Measurements from ENCODE around the gene WWOX.

Gene WWOX

DNA sequence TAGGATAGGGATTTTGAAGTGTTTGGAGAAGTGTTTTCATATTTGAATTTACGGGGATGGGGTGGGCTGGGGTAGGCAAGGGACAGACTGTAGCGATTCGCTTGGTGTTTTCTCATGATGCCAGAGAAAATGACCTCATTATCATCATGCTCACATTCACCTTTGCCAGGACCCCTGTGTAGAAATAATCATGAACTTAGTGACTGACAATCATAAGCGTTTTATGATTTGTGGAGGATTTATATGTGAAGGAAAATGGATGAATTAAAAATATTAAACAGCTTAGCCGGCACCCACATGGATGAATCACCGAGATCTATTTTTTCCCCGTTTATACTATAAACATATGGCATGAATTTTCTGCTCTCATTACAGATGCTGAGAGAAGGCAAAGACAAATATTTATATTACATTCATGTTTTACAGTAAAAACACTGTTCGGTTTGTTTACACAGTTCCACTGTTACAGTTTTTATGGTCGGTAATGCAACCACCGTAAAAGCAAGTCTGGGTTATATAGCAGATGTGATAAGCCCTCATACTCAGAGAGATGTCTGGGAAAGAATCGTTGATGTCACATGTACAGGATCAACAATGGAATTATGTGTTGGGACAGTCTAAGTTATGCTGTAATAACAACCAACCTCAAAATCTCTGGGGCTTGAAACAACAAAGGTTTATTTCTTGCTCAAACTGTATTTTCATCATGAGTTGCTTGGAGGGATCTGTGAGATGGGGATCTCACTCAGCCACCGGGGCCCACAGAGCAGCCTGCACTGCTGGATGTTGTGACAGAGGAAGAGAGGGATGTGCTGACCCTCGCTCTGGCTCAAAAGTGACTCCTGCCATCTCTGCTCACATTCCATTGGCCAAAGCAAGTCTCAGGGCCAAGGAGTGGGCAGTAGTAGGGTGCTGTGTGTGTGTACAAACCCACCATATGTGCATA, 85.1 kb downstream of the WWOX start:
- intact Hi-C loops (cut with DNase I) = no loop called here

GRCh38 chr16:78189121-78189520, 89.7 kb downstream of the WWOX start:
- DNase-seq = no peak
- intact Hi-C loops (cut with DNase I) = no loop called here

More for the DNA sequence above, 85.1 kb downstream of the WWOX start:
- DNase-seq = peak in 1 of 10 donors; percentile 9

- intact Hi-C loops (cut with DNase I) = no loop called here
- no peak for DNase-seq
Measured at GRCh38 chr16:78192734-78193488, 93.5 kb downstream of the WWOX start.

DNA sequence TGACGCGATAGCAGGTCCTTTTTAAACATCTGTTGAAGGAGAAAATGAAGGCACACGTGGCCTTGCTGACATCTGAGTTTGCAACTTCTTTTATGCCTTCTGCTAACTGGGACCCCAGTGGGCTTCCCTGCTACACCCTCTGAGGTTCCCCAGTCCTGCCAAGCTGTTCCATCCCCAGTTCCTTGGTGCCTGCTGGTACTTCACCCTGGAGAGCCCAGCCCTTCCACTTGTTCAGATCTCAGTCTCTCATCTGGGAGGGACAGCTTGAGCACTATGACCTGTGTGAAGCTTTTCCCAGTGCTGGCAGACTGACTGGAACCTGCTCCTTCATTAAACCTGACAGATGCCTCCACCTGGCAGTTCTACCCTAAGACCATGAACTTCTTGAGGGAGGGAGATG, 95.5 kb downstream of the WWOX start:
- intact Hi-C loops (cut with DNase I) = no loop called here
- DNase-seq = no peak

DNA sequence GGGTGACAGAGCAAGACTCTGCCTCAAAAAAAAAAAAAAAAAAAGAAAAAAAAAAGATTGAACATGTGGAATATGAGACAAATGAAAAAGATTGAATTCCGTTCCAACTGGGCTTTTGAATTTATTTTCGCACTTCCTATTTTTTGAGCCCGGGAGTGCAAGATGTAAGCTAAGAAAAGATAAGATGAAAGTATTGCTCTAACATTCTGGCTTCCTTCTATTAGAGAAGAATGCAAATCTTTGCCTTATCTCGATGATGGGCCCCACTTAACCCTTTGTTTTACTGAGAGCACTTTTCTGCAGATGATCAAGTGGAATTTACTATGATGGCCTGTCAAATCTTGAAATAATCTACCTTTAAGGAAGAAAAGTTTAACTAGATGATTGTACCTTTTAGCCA, 96.3 kb downstream of the WWOX start:
- intact Hi-C loops (cut with DNase I) = no loop called here
- no peak for DNase-seq

DNA sequence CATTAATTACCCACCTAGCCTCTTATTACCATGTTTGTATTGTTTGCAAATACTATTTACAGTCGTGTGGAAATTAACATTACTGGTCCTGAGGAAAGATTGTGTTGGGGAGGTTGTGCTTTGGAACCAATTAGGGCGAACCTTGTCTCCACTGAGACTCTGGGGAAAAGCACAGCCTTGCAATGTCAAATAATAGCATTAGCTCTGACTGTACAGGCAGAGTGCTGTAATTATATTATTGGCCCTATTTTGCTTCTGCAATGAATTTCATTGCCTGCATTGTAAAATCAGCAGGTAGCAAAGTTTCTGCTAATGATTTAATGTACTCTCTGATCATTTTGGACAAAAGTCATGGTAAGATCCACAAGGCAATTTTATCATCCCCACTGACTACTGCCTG, 97.0 kb downstream of the WWOX start:
- no peak for DNase-seq
- intact Hi-C loops (cut with DNase I) = no loop called here

DNA sequence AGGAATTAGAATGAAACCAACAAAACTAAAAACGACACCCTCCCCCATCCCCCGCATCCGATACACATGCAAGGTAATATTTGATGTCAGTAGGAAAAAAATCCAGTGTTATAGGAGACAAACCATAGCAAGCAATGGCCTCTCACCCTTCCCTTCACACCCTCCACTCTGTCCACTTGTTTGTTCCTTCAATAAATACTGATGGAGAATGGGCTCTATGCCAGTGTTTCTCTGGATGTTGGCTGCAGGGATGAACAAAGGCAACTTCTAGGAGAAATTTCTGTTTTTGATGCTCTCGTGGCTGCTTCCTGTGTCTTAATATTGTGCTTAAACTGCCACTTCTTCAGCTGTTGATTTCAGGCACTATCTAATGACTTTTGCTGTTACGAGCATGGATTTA, 98.8 kb downstream of the WWOX start:
- no peak for DNase-seq
- intact Hi-C loops (cut with DNase I) = no loop called here

DNA sequence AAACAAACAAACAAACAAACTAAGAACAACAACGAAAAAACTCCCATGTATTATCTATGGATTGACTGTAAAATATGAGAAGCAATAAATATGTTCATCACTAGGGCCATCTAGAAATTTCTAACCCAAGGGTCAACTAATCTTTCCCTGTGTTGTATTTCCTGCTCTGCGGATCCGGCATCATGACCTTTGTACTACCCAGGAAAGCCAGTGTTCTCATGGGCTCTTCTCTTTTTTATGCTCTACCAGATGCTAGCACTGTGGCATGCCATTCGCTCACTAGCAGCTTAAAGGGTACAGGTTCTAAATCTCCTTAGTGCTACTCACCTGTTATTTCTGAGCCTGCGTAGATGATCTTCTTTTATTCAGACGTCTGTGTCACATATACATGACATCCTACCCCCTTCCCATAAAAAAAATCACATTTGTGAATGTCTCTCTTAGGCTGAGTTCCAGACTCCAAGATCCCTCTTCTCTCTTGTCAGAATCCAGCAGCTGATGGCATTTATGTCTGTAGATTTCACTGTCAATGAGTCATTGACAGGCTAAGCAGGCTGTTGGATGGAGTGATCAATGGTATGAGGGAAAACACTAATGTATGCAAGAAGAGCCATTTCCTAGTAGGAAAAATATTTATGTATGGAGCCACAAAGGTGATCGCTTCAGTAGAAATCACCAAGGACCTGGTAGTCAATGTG, 100.0 kb downstream of the WWOX start:
- intact Hi-C loops (cut with DNase I) = no loop called here
- no peak for DNase-seq

DNA sequence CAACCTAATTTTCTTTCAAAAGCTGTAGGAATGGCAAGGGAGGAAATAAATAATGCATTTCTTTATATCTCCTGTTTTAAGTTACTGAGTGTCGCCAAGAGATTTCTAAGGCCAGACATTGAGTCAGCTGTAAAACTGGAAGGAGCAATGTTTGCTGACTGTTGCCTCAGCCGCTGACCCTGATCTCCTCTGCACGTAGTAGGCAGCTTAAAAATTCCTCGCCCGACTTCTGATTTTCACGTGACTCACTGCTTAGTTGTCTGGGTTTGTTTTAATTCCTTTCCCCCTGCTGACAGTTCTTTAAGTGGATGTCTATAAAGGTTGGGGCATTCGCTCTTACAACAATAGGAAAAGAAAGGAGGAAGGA, 100.6 kb downstream of the WWOX start:
- DNase-seq = no peak
- intact Hi-C loops (cut with DNase I) = no loop called here

DNA sequence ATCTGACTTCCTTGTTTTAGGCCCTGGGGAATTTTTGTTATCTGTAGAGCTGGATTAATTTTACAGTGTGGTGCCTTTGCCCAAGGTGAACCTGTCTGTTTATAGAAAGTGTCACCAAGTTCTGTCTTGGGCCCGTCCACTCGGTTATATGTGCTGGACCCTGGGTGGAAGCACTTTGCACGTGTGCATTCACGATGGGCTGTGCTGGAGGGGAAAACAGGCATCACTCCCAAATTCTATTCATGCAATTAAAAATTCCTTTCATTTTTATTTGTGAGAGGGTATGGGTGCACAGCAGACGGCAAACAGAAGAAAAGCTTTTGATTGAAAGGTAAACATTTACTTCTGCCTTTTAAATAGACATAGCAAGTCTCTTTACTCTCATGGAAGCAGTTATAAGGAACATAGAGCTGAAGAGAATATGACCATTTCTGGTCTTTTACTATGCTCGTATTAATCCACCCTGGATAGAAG, 101.2 kb downstream of the WWOX start:
- intact Hi-C loops (cut with DNase I) = no loop called here
- no peak for DNase-seq

DNA sequence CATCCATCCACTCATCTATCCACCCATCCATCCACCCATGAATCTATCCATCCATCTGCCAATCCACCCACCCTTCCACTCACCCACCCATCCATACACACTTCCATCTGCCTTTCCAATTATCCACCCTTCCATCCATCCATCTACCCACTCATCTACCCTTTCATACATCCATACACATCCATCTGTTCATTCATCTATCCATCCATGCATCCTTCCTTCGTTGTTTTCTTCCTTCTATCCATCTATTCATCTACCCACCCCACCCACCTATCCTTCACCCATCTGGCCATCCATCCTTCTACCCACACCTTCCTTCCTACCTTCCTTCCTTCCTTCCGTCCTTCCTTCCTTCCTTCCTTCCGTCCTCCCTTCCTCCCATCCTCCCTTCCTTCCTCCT, 106.1 kb downstream of the WWOX start:
- DNase-seq = no peak
- intact Hi-C loops (cut with DNase I) = no loop called here

GRCh38 chr16:78206623-78207223, 107.3 kb downstream of the WWOX start:
- intact Hi-C loops (cut with DNase I) = no loop called here
- DNase-seq = no peak

DNA sequence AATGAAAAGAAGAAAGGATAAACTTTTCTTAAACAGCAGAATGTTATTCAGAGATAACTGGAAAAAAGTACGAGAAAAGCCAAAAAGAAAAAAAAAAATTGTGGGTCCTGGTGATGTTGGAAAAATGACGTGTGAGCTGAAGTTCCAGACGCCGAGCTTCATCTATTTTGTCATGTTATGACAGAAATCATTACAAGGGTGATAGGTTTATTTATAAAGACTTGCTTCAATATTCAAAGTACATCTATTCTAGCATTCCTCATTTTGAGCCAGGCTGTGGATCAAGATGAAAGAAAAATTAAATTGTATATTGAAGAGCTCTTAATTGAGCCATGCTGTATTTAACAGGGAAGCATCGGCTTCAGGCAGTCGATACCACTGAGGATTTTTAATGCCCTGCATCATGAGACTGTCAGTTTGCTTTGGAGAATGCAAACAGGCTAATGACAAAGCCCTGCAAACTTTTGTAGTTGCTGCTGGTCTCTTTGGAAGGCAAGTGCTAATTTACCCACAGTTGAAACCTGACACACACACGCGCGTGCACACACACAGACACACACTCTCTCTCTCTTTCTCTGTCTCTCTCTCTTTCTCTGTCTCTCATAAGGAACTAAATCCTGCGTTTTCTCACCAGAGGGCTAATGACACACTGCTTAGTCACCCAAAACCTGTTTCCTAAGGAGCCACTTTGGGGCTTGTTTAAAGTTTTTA, 110.7 kb downstream of the WWOX start:
- intact Hi-C loops (cut with DNase I) = no loop called here
- DNase-seq = no peak

- intact Hi-C loops (cut with DNase I) = no loop called here
- no peak for DNase-seq
Measured at GRCh38 chr16:78211020-78211599, 111.7 kb downstream of the WWOX start.

DNA sequence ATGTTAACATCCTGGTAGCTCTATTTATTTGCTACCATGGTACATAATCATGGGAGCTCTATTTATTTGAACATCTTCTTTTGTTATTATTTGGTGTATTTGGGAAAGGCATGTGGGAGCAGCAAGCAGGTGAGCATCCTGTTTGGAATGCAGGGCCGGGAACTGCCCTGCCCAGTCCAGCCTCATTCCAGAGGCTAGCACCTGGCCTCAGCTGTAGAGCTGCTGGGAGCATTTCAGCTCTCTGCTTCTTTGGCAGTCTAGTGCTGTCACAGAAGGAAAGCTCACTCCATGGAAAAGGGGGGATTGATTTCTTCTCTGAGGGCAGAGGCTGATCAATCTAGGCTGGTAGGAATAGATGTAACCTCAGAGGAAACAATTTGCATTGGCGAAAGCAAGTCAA, 112.5 kb downstream of the WWOX start:
- DNase-seq = no peak
- intact Hi-C loops (cut with DNase I) = no loop called here

DNA sequence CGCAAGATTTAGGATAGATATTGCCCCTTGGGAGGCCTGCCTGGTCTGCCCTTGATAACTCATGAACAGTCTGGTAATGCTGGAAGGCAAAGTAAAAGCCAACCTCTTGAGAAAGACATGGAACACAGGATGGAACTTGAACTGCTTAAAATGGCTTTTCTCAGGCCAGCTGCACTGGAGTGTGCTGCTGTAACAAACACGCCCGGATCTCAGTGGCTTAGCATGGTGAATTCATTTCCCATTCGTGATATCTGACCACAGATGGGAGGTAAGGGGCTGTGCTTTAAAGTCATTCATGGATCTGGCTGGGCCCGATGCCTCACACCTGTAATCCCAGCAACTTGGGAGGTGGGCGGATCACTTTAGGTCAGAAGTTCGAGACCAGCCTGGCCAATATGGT, 113.2 kb downstream of the WWOX start:
- intact Hi-C loops (cut with DNase I) = no loop called here
- DNase-seq = no peak

GRCh38 chr16:78213751-78214150, 114.3 kb downstream of the WWOX start:
- intact Hi-C loops (cut with DNase I) = no loop called here

GRCh38 chr16:78215222-78215621, 115.8 kb downstream of the WWOX start:
- DNase-seq = no peak
- intact Hi-C loops (cut with DNase I) = no loop called here

More at GRCh38 chr16:78213751-78214150, 114.3 kb downstream of the WWOX start:
- no peak for DNase-seq

- DNase-seq = no peak
- intact Hi-C loops (cut with DNase I) = no loop called here
Measured at GRCh38 chr16:78216166-78216745, 116.8 kb downstream of the WWOX start.

All from posterior cingulate gyrus (tissue), 11 donors.